Tibial nerve (tissue), 4 donors: ENCODE results near the gene MRPS35. TPM values are rescaled to one million over a fixed set of nuclear protein-coding genes. Genes with fewer than 3 reads are reported as not detected.

Experiments used
- DNase-seq, 2 donors: peaks; one replicate each; pipeline ENCODE4 v3.0.0-alpha.2; 2019; ENCODE audit warnings: low spot score in 2 of 2
- H3K27ac ChIP-seq, 4 donors: fragments of 200-600 bp; sonication (generic) in 3 of 4; one replicate each; pipeline ENCODE4 v1.5.1; 2017 to 2019; ENCODE audit warnings: mild to moderate bottlenecking in 1 of 4
- H3K27me3 ChIP-seq, 2 donors: fragments of 200-600 bp; sonication (generic) in 1 of 2; one replicate each; pipeline versions ENCODE4 v1.5.1 to v1.6.0; 2017 to 2019
- H3K36me3 ChIP-seq, 3 donors: fragments of 200-600 bp; sonication (generic); one replicate each; pipeline ENCODE4 v1.5.1; 2018 to 2019
- H3K4me1 ChIP-seq, 4 donors: fragments of 200-600 bp; sonication (generic) in 3 of 4; one replicate each; pipeline ENCODE4 v1.5.1; 2017 to 2019
- H3K4me3 ChIP-seq, 4 donors: fragments of 200-600 bp; sonication (generic) in 3 of 4; one replicate each; pipeline ENCODE4 v1.5.1; 2017 to 2019; ENCODE audit warnings: mild to moderate bottlenecking in 1 of 4, moderate library complexity in 1 of 4
- H3K9me3 ChIP-seq, 4 donors: fragments of 200-600 bp; sonication (generic) in 3 of 4; one replicate each; pipeline ENCODE4 v1.5.1; 2017 to 2019
- EP300 ChIP-seq, 2 donors: sonication (generic); formaldehyde crosslinking; IDR thresholded peaks; one replicate each; pipeline ENCODE4 v1.6.1; 2017; ENCODE audit warnings: antibody characterized with exemption in 2 of 2, mild to moderate bottlenecking in 1 of 2
- POLR2A ChIP-seq, 2 donors: fragments of 450-650 bp; IDR thresholded peaks; one replicate each; pipeline ENCODE4 v1.6.1; 2017; ENCODE audit warnings: antibody characterized with exemption in 2 of 2, mild to moderate bottlenecking in 2 of 2, moderate library complexity in 2 of 2
- WGBS, 2 donors: methylation state at CpG; one replicate each; pipeline ENCODE4 v1.1.5; 2018; 5-methylcytosine and 5-hydroxymethylcytosine counted together
- total RNA-seq, 4 donors: library from RNA; depleted of rRNA; stranded (reverse); fragments of >200 nt; gene quantifications; one replicate each; pipeline ENCODE4 v1.1.0, GENCODE V29; 2016
- TF ChIP-seq, protein P1 (sequence below), 5 experiments: fragments of 200-600 bp in 3 of 5; fragments of 450-650 bp in 2 of 5; sonication (generic) in 3 of 5; IDR thresholded peaks; one replicate each; pipeline ENCODE4 v1.5.1; 2016 to 2019; ENCODE audit warnings: antibody characterized with exemption in 5 of 5, mild to moderate bottlenecking in 3 of 5, moderate library complexity in 2 of 5

The MRPS35 gene
- total RNA-seq, 4 donors from 2014 or later, result 27.0 to 103 (median 45.6) TPM

DNA sequence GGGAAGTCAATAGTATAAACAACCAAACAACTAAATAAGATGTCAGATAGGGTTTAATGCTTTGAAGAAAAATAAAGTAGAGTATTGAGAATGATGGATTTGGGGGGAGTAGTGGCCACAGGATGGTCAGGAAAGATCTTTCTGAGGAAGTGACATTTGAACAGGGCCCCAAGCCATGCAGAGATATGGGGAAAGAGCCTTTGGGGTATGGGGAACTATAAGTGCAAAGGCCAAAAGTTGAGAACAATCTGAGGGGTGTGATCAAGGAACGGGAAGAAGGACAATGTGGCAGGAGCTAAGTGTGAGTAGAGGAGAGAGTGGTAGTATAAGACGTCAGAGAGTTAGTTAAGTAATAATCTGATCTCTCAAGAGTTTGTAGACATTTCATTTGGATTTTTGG lies 1.3 kb downstream of the MRPS35 start:
- 71 to 75% methylated on average over 2 of the region's 2 CpGs for WGBS, 2 donors

DNA sequence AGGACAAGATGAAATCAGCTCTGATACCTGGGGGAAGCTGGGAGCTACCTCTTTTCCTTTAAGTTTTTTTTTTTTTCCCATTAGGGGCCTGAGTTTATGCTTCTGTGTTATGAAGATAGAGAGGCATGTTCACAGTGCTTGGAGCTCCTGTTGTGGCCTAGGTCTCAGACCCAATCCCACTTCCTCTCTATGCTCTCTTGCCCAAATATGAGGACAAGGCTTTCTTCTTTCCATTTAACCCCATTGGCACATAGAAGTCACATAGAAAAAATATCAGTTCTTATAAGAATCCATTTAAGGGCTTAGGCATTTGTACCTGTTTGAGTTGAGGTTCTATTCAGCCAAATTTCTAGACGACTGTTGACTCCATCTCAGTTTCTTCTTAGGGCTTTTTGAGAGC lies 12.6 kb downstream of the MRPS35 start:
- Histone ChIP-seq H3K4me3 (no peak overlapping the region), H3K36me3 (peaks cover 0 to 81% (median 0%) of the 10 kb centered on the region in 3 donors), H3K4me1 (no peaks in the 10 kb centered on the region), H3K9me3 (no peaks in the 10 kb centered on the region), H3K27ac (no peak overlapping the region), H3K27me3 (no peaks in the 10 kb centered on the region)
- no peak for DNase-seq
- TF ChIP-seq, protein P1, sequence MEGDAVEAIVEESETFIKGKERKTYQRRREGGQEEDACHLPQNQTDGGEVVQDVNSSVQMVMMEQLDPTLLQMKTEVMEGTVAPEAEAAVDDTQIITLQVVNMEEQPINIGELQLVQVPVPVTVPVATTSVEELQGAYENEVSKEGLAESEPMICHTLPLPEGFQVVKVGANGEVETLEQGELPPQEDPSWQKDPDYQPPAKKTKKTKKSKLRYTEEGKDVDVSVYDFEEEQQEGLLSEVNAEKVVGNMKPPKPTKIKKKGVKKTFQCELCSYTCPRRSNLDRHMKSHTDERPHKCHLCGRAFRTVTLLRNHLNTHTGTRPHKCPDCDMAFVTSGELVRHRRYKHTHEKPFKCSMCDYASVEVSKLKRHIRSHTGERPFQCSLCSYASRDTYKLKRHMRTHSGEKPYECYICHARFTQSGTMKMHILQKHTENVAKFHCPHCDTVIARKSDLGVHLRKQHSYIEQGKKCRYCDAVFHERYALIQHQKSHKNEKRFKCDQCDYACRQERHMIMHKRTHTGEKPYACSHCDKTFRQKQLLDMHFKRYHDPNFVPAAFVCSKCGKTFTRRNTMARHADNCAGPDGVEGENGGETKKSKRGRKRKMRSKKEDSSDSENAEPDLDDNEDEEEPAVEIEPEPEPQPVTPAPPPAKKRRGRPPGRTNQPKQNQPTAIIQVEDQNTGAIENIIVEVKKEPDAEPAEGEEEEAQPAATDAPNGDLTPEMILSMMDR (IDR thresholded peaks at IDR 0.05), result no peak
- TF ChIP-seq POLR2A (IDR thresholded peaks at IDR 0.05), result no peak
- TF ChIP-seq EP300 (IDR thresholded peaks at IDR 0.05), result no peak
- 65 to 80% methylated on average over 1 of the region's 1 CpG for WGBS, 2 donors

More for the DNA sequence above, 1.3 kb downstream of the MRPS35 start:
- H3K4me3 ChIP-seq, result peak overlapping the region in 1 of 4 donors; percentile 63
- TF ChIP-seq EP300 (IDR thresholded peaks at IDR 0.05), result no peak
- no peak for TF ChIP-seq POLR2A (IDR thresholded peaks at IDR 0.05)
- TF ChIP-seq, protein P1 (IDR thresholded peaks at IDR 0.05), result no peak
- H3K4me1 ChIP-seq, result peaks cover 0 to 26% (median 8%) of the 10 kb centered on the region in 4 donors
- H3K27me3 ChIP-seq, result no peaks in the 10 kb centered on the region
- no peak for DNase-seq
- H3K27ac ChIP-seq, result no peak overlapping the region
- H3K9me3 ChIP-seq, result no peaks in the 10 kb centered on the region
- H3K36me3 ChIP-seq, result peaks cover 0 to 26% (median 8%) of the 10 kb centered on the region in 3 donors

DNA sequence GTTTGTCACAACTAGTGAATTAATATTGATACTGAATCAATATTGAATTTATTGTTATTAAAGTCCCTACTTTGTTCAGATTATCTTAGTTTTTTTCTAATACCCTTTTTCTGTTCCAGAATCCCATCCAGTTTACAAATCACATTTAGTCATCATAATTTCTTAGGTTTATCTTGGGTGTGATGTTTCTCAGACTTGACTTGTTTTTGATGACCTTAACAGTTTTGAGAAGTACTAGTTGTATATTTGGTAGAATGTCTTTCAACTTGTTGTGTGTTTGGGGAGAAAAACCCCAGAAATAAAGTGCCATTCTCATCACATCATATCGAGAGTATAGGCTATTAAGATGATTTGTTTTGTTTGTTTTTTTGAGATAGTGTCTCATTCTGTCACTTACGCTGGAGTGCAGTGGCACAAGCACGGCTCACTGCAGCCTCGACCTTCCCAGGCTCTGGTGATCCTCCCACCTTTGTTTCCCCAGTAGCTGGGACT lies 19.5 kb downstream of the MRPS35 start:
- 89 to 95% methylated on average over 4 of the region's 4 CpGs for WGBS, 2 donors
- no peaks in the 10 kb centered on the region for H3K4me1 ChIP-seq
- H3K27ac ChIP-seq, result no peak overlapping the region
- no peaks in the 10 kb centered on the region for H3K9me3 ChIP-seq
- H3K4me3 ChIP-seq, result no peak overlapping the region
- TF ChIP-seq EP300 (IDR thresholded peaks at IDR 0.05), result no peak
- TF ChIP-seq, protein P1 (IDR thresholded peaks at IDR 0.05), result no peak
- TF ChIP-seq POLR2A (IDR thresholded peaks at IDR 0.05), result no peak
- no peaks in the 10 kb centered on the region for H3K27me3 ChIP-seq
- DNase-seq, result no peak
- H3K36me3 ChIP-seq, result peaks cover 0 to 53% (median 8%) of the 10 kb centered on the region in 3 donors

DNA sequence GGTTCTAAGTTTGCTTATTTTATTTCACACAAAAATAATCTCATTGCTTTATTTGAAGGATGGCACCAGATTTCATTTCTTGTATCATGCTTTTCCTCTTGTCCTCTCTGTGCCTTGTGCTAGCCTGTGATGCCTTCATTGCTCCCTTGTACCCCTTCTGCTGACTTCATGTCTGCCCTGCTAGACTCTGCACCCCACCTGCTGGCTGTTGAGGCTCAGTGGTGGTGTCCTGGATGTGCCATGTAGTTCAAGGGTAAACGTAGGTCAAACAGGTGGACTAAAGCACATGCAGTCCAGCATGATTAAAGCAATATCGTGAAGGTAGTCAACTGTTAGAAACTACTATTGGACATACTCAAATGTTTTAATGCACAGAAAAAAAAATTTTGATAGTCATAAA lies 21.6 kb downstream of the MRPS35 start:
- WGBS, 2 donors, result 75 to 82% methylated on average over 2 of the region's 2 CpGs
- Histone ChIP-seq H3K9me3 (no peaks in the 10 kb centered on the region), H3K27ac (no peak overlapping the region), H3K4me3 (no peak overlapping the region), H3K27me3 (no peaks in the 10 kb centered on the region), H3K36me3 (peaks cover 0 to 48% (median 8%) of the 10 kb centered on the region in 3 donors), H3K4me1 (no peaks in the 10 kb centered on the region)
- TF ChIP-seq EP300 (IDR thresholded peaks at IDR 0.05) (no peak), POLR2A (IDR thresholded peaks at IDR 0.05) (no peak)
- TF ChIP-seq, protein P1 (IDR thresholded peaks at IDR 0.05), result no peak
- DNase-seq, result no peak

DNA sequence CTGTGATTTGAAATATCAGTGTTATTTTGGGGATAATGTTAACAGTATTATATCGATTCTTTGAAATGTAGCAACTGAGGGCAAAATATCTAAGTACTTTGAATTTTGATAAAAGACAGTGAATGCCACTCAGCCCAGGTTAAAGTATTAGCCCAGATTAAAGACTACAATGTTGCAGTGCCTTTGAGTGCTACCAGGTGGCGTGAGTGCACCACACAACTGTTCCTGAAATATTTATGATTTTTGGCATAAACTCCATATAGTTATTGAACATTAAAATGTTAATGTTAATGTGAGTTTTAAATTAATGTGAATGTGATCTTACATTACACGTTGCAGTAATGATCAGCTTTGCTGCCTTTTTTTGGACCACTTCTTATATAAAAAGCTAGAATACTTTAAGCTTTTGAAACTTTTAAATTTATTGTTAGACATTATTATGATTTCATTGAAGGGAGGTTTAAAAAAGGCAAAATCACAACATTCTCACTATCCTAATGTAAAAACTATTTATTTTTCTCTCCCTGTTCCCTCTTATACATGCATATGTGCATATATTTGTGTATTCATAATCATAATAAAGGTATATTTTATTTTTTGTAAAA lies 22.5 kb downstream of the MRPS35 start:
- DNase-seq, result peak in 1 of 2 donors; percentile 36
- no peak overlapping the region for H3K4me3 ChIP-seq
- H3K36me3 ChIP-seq, result peaks cover 0 to 57% (median 8%) of the 10 kb centered on the region in 3 donors
- TF ChIP-seq, protein P1 (IDR thresholded peaks at IDR 0.05), result peak; percentile 59 to 78 (median 73)
- TF ChIP-seq EP300 (IDR thresholded peaks at IDR 0.05), result no peak
- no peaks in the 10 kb centered on the region for H3K9me3 ChIP-seq
- H3K27me3 ChIP-seq, result no peaks in the 10 kb centered on the region
- no peaks in the 10 kb centered on the region for H3K4me1 ChIP-seq
- WGBS, 2 donors, result 42 to 44% methylated on average over 3 of the region's 3 CpGs
- no peak overlapping the region for H3K27ac ChIP-seq
